GM18517 (cell line): ENCODE measurements around the gene MAPK1.
"Not testable (repeated sequence)": the region's sequence is repeated elsewhere in the genome, so short reads cannot be mapped to it uniquely, and the experiment has no call there.

Source experiments
- ATAC-seq: cut with Tn5 transposase; IDR thresholded peaks from one replicate; pipeline ENCODE4 v1.9.1; 2021; ENCODE audit warnings: mild to moderate bottlenecking, moderate library complexity; ENCODE audit not compliant: unreplicated experiment

MAPK1 gene

GRCh38 chr22:21730535-21731308 is 136.7 kb downstream of the MAPK1 start:
- no peak for ATAC-seq

GRCh38 chr22:21729184-21729583 is 138.3 kb downstream of the MAPK1 start:
- ATAC-seq = not testable (repeated sequence)

- ATAC-seq = no peak
These were observed 139.2 kb downstream of the MAPK1 start for GRCh38 chr22:21728270-21728669.

GRCh38 chr22:21727768-21728167 is 139.7 kb downstream of the MAPK1 start:
- ATAC-seq = no peak

GRCh38 chr22:21727159-21727558 is 140.3 kb downstream of the MAPK1 start:
- ATAC-seq = no peak

GRCh38 chr22:21726650-21727049 is 140.8 kb downstream of the MAPK1 start:
- no peak for ATAC-seq

GRCh38 chr22:21725956-21726649 is 141.3 kb downstream of the MAPK1 start:
- ATAC-seq = no peak

- ATAC-seq = not testable (repeated sequence)
These were observed 142.9 kb downstream of the MAPK1 start for GRCh38 chr22:21724496-21724895.

GRCh38 chr22:21721195-21721852 is 146.1 kb downstream of the MAPK1 start:
- ATAC-seq = not testable (repeated sequence)

- ATAC-seq = not testable (repeated sequence)
These were observed 147.1 kb downstream of the MAPK1 start for GRCh38 chr22:21720191-21720859.

GRCh38 chr22:21719024-21719423 is 148.4 kb downstream of the MAPK1 start:
- ATAC-seq = no peak

GRCh38 chr22:21718499-21718898 is 148.9 kb downstream of the MAPK1 start:
- no peak for ATAC-seq

GRCh38 chr22:21716395-21717122 is 150.9 kb downstream of the MAPK1 start:
- not testable (repeated sequence) for ATAC-seq

GRCh38 chr22:21714786-21715185 is 152.7 kb downstream of the MAPK1 start:
- ATAC-seq = no peak

GRCh38 chr22:21714059-21714770 is 153.2 kb downstream of the MAPK1 start:
- ATAC-seq = no peak

- ATAC-seq = no peak
These were observed 153.9 kb downstream of the MAPK1 start for GRCh38 chr22:21713428-21714058.

- no peak for ATAC-seq
These were observed 154.6 kb downstream of the MAPK1 start for GRCh38 chr22:21712751-21713427.

GRCh38 chr22:21711851-21712250 is 155.6 kb downstream of the MAPK1 start:
- no peak for ATAC-seq

- ATAC-seq = no peak
These were observed 157.3 kb downstream of the MAPK1 start for GRCh38 chr22:21710156-21710555.
